Tongue (tissue), 2 donors: ENCODE measurements around the gene NIPBL. TPM values are rescaled to one million over a fixed set of nuclear protein-coding genes. Genes with fewer than 3 reads are reported as not detected.
A peak's percentile ranks its signal among the peaks of the same experiment; 100 is the strongest.
"Not testable (repeated sequence)": the region's sequence is repeated elsewhere in the genome, so short reads cannot be mapped to it uniquely, and the experiment has no call there.

Experiments
- DNase-seq: peaks from one replicate; pipeline ENCODE4 v3.0.0-alpha.2; 2015
- total RNA-seq: library from RNA; depleted of rRNA; stranded (reverse); fragments of >200 nt; gene quantifications from one replicate; pipeline ENCODE4 v1.2.3, GENCODE V29; 2014

Gene NIPBL, protein sequence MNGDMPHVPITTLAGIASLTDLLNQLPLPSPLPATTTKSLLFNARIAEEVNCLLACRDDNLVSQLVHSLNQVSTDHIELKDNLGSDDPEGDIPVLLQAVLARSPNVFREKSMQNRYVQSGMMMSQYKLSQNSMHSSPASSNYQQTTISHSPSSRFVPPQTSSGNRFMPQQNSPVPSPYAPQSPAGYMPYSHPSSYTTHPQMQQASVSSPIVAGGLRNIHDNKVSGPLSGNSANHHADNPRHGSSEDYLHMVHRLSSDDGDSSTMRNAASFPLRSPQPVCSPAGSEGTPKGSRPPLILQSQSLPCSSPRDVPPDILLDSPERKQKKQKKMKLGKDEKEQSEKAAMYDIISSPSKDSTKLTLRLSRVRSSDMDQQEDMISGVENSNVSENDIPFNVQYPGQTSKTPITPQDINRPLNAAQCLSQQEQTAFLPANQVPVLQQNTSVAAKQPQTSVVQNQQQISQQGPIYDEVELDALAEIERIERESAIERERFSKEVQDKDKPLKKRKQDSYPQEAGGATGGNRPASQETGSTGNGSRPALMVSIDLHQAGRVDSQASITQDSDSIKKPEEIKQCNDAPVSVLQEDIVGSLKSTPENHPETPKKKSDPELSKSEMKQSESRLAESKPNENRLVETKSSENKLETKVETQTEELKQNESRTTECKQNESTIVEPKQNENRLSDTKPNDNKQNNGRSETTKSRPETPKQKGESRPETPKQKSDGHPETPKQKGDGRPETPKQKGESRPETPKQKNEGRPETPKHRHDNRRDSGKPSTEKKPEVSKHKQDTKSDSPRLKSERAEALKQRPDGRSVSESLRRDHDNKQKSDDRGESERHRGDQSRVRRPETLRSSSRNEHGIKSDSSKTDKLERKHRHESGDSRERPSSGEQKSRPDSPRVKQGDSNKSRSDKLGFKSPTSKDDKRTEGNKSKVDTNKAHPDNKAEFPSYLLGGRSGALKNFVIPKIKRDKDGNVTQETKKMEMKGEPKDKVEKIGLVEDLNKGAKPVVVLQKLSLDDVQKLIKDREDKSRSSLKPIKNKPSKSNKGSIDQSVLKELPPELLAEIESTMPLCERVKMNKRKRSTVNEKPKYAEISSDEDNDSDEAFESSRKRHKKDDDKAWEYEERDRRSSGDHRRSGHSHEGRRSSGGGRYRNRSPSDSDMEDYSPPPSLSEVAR (N-terminal part only)
- 73.5 TPM for total RNA-seq

DNA sequence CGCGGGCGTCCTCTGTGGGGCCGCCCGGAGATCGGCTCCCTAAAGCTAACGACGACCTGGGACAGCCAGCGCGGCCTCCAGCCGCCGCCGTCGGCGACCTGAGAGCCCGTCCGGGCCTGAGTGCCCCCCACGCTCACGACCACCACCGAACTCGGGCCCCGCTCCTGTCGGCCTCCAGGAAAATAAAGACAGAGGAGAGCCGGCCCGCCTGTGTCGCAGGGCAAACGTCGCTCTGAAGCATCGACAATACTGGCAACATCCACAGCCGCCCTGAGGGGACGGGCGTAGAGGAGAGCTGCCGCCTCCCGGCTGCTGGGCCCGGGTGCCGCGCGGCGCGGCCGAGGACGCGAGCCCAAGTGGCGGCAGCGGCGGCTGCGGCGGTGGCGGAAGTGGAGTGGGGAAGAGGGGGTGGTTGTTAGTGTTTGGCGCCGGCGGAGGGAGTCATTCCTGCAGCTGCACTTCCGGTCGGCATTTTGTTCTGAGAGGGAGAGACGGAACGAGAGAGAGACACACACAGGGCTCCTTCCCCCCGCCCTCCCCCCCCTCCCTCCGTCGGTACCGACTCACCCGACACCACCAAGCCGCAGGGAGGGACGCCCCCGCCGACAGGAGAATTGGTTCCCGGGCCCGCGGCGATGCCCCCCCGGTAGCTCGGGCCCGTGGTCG, at the start of gene NIPBL:
Gene NIPBL, plus strand, starts transcription at position 471 of the 666 bp plus-strand sequence. CDS start 76,928 bp downstream, outside the sequence.
- peak; percentile 98 for DNase-seq

DNA sequence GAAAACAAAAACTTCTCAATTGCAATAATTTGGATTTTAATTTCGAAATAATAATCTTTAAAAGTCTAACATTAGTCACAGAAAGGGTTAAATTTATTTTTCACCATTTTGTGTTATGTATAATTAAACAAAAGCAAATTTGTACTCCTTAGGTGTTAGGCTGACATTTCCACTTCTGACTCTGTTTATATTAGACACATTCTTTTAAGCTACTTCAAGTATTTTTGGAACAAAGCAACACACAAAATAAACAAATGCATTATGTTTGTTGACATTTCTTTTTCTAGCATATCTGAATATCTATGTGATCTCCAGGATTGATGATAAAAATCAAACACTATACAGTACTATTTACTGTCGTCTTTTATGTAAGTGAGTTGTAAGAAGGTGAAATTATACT, 44.3 kb upstream of the NIPBL start:
- no peak for DNase-seq

DNA sequence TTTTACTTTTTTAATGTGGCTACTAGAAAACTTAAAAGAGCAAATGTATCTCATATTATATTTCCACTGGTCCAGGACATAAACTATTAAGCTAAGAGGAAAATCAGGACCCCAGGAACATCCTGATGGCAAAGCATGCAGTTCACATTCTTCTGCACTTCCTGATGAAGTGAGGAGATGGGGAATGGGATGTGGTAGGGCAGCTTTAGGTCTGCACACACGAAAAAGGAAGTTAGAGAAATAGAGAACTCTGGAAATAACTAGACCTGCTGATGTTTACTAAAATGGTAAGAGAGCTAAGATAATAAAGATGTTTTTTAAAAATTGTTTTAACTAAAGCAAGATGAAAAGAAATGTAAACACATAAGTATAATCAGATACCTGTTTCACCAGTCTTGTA, 39.7 kb upstream of the NIPBL start:
- DNase-seq = no peak

DNA sequence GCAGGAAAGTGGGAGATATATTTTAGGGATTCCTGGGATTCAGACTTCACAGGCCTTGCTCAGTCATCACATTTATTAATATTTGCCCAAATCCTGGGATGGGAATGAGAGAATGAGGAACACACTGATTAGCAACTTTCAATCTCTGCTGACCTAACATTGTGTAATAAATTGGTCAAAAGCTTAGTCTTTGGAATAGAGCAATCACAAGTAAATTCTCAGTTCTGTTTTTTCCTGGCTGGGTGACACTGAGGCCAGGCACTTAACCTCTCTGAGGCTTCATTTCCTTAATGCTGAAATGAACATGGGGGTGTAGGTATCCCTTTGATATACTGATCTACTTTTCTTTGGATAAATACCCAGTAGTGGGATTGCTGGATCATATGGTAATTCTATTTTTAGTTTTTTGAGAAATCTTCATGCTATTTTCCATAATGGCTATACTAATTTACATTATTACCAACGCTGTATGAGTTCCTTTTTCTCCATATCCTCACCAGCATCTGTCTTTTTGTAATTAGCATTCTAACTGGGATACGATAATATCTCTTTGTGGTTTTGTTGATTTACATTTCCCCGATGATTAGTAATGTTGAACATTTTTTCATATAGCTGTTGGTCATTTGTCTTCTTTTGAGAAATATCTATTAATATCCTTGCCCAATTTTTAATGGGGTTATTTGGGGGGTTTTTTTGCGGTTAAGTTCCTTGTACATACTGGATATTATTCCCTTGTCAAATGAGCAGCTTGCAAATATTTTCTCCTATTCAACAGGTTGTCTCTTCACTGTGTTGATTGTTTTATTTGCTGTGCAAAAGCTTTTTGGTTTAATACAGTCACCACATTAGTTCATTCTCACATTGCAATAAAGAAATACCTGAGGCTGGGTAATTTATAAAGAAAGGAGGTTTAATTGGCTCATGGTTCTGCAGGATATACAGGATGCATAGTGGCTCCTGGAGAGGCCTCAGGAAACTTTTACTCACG, 36.8 kb upstream of the NIPBL start:
- no peak for DNase-seq

DNA sequence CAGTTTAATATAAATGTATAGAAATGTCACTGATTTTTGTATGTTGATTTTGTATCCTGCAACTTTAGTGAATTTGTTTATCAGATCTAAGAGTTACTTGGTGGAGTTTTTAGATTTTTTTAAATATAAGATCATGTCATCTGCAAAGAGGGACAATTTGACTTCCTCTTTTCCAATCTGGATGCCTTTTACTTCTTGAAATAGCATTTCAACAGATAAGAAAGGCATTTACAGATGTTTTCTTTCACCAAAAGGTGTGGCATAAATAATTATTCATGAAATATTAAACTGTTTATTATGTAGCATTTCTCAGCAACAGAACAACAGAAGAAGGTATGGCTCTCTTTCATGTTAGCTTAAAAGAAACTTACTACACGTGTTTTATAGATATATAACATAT, 34.9 kb upstream of the NIPBL start:
- no peak for DNase-seq

DNA sequence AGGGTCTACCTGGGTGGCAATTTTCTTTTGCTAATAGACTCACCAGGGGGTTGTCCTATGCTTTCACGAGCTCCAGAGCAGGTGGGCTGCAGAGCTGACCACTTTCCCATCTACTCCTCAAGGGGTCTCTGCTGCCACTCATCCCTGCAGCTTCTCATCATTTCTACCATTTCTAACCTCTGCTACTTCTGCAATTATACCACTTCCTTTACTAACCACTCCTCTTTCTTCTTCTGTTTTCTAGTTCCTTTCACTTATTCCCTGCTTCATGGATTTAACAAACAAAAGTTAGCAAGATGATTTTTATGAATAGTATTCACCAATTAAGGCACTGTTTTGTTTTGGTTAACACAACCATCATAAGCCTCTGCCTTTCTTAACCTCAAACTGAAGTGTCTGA, 34.5 kb upstream of the NIPBL start:
- no peak for DNase-seq

DNA sequence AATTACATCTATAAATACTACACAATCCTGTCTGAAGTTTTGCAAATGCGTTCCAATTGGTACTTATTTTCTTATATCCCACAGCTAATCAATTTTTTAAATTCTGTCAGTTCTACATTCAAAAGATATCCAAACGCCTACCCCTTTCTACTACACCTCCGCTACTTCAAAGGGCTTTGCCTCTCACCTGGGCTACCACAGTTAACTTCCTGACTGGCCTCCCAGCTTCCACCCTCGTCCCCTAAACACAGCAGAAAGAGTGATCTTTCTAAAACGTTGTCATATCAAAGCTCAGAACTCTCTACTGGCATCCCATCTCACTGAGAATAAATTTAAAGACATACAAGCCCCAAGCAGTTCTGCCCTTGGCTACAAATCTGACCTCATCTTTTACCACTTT, 32.3 kb upstream of the NIPBL start:
- DNase-seq = no peak

DNA sequence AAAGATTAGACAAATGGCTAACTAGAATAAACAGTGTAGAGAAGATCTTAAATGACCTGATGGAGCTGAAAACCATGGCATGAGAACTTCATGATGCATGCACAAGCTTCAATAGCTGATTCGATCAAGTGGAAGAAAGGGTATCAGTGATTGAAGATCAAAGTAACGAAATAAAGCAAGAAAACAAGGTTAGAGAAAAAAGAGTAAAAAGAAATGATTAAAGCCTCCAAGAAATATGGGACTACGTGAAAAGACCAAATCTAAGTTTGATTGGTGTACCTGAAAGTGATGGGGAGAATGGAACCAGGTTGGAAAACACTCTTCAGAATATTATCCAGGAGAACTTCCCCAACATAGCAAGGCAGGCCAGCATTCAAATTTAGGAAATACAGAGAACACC, 28.0 kb upstream of the NIPBL start:
- not testable (repeated sequence) for DNase-seq

DNA sequence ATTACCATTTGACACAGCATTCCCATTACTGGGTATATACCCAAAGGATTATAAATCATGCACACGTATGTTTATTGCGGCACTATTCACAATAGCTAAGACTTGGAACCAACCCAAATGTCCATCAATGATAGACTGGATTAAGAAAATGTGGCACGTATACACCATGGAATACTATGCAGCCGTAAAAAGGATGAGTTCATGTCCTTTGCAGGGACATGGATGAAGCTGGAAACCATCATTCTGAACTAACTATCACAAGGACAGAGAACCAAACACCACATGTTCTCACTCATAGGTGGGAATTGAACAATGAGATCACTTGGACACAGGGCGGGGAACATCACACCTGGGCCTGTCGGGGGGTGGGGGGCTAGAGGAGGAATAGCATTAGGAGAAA, 23.7 kb upstream of the NIPBL start:
- DNase-seq = not testable (repeated sequence)

DNA sequence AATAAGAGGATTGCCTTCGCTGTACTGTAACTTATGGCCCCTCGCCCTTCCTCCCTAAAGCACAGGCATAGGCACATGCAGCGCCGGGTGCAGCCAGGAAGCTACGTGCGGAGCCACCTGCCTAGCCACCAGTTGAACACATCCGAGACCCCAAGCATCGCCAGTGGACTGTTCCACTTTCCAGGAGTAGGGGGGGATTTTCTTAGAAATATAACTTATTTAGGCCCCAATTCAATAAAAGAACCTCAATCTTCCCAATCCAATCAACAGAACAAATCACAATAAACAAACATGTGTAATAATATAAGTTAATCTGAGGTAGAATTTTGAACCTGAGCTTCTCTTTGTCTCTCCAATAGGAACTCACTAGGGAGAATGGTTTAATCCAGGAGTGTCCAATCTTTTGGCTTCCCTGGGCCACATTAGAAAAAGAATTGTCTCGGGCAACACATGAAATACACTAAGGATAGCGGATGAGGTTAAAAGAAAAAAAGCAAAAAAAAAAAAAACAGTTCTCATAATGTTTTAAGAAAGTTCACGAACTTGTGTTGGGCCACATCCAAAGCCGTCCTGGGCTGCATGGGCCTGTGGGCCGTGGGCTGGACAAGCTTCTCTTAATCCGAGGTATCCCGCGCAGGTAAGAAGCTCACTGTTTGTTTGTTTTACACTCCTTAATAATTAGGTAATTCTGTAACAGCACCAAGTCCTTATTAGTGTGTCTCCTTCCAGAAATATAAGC, 22.0 kb upstream of the NIPBL start:
- DNase-seq = no peak

DNA sequence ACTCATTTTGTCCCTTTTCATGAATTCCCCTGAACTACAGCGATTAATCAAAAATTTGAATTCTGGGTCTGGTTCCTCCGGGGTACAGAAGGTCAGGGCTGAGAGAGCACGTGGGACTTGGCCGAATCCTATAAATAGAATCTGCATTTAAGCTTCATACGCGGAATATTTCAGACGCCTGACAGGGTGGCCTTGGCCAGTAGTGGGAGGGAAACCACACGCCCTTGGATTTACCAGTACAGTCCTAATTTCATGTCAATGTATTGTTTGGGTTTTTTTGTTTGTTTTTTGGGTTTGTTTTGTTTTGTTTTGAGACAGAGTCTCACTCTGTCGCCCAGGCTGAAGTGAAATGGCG, 21.5 kb upstream of the NIPBL start:
- DNase-seq = no peak

DNA sequence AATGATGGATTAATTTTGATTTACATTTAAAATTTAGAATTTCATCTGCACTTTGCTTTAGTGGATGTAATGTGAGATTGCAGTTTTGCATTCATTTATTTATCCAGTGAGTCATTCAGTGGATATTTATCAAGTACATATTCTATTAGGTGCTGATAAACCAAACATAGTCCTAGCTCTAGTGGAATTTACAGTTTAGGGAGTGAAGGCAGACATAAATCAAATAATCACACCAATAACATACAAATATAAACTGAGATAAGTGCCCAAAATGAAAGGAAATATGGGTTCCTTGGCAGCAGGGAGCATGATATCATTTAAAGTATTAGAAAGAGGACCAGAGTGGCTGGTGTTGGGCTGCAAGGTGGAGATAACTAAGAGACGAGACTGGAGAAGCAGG, 14.7 kb upstream of the NIPBL start:
- DNase-seq = no peak

DNA sequence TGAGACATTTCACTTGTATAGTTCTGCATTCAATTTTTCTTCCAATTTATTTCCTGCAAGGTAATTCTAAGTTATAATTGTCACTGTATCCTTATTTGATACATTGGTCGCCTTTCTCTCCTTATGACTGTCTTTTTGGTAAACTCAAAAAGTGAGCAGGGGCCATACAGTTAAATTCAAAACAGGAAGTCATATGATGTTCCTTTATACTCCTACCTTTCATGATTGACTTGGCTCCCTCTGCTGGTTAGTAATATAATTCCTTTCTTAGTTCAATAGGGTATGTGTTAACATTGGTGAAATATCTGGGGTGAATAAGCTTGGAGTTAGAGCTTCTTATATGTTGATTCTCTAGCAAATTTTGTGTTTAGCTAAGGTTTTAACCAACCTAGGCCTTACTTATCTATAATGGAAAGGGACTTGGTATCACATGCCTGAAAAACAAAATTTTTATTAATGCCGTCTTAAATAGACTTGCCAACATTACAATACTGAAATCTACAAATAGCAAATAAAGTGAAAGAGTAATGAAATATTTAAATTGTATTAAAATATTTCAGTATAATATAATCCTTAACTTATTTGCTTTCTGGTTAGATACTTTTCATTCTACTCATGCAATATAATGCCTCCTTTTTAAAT, 6.0 kb upstream of the NIPBL start:
- peak; percentile 85 for DNase-seq

DNA sequence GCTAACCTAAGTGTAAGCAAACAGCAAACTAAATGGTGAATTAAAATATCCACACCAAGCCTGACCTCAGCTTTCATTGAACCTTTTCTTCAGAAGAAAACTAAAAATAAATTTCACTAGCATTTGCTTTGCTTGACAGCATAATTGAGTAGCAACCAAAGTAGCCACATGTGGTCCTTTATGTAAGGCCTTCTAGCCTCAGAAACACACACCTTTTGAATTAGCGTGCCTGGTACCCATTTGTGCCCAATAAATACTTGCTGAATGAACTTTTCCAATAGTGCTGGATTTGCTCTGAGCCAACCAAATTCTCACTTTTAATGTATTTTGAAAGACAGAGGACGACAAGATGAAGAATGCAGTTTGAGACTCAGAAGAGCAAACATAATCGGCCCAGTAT, 2.1 kb upstream of the NIPBL start:
- DNase-seq = peak; percentile 13

DNA sequence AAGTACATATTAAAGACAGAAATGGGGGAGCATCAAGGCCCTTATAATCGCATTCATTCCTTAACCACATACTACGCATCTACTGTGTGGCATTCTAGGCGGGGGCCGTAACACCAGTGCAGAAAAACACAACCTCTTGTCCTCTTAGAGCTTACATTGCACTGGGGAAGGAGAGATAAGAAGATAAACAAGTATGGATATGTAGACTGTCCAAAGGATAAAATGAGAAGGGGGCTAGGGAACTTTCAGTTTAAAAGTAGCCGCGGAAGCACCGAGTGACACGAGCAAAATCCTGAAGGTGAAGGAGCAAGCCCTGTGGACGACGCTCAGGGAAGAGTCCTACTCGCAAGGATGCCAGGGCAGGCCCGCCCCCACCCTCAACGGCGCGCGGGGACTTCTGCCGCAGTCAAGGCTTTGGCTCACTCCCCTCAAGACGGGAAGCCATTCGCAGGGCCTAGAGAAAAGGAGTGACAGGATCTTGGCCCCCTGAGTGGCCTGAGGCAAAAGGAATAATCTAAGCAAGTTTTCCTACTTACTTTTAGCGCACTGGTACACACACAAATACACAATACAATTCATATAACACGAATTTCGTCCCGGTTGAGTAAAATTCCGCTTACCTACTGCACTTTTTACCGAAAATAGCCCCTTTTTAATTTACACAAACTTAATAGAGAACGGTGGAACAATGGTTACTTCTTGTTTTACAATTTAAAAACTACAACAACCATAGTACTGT, 1.3 kb upstream of the NIPBL start:
- peak; percentile 74 for DNase-seq

DNA sequence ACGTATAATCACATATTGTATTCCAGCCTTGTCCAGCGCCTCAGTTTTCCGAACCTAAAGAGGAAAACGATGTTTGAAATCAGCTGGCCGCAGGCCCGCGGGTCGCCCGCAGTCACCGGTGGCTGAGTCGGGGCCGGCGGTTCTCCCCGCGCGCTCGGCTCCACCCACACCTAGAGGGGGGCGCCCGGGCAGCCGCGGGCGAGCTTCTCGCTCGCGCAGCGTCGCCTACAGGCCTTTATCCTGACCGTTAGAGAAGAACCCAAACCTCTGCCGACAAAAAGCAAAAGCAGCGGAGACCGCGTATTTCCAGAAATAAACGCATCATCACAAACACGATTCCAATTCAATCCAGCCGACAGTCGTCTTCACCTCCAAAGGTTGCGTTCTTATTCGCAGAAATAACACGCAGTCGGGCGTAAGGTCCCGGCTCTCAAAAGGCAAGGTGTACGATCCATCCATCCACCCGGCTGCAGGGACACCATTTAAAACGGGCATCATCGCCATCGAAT, 725 bp upstream of the NIPBL start:
- peak; percentile 90 for DNase-seq

DNA sequence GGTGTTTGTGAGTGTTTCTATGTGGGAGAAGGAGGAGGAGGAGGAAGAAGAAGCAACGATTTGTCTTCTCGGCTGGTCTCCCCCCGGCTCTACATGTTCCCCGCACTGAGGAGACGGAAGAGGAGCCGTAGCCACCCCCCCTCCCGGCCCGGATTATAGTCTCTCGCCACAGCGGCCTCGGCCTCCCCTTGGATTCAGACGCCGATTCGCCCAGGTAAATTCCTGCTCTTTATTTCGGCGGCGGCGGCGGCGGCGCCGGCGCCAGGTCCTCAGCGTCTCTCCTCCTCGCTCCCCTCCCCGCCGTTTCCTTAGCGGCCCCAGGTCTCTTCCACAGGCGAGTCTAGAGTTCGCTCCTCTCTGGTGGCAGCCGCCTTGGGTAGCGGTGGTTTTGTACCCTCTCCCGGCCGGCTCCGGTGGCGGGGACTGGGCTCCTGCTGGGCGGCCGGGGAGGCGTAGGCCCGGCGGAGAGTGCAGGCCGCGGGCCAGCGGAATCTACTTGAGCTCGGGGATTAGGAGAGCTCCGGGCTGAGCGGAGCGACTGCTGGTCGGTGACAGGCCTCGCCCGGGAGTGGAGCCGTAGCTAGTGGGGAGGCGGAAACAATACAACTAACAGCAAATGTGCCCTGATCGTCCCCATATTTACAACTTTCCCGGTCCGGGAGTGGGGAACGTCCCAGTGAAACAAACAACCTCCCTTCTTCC, 547 bp downstream of the NIPBL start:
- peak; percentile 82 for DNase-seq
